GM19035 (cell line): Measurements from ENCODE around the gene CALY.

ENCODE experiments used
- ATAC-seq: cut with Tn5 transposase; IDR thresholded peaks from one replicate; pipeline ENCODE4 v1.9.1; 2021; ENCODE audit not compliant: unreplicated experiment

The CALY gene

GRCh38 chr10:133366751-133367150, 30.1 kb upstream of the CALY start:
- no peak for ATAC-seq

GRCh38 chr10:133366130-133366478, 29.4 kb upstream of the CALY start:
- ATAC-seq, result no peak

GRCh38 chr10:133365461-133366129, 28.9 kb upstream of the CALY start:
- ATAC-seq, result no peak

- no peak for ATAC-seq
Measured at GRCh38 chr10:133364645-133365431, 28.1 kb upstream of the CALY start.

- ATAC-seq, result no peak
Measured at GRCh38 chr10:133362846-133363245, 26.1 kb upstream of the CALY start.

GRCh38 chr10:133361773-133362441, 25.2 kb upstream of the CALY start:
- no peak for ATAC-seq

GRCh38 chr10:133361227-133361626, 24.5 kb upstream of the CALY start:
- no peak for ATAC-seq

GRCh38 chr10:133359972-133360610, 23.4 kb upstream of the CALY start:
- ATAC-seq, result no peak

- no peak for ATAC-seq
Measured at GRCh38 chr10:133359554-133359971, 22.9 kb upstream of the CALY start.

GRCh38 chr10:133358925-133359310, 22.2 kb upstream of the CALY start:
- no peak for ATAC-seq

GRCh38 chr10:133358162-133358924, 21.6 kb upstream of the CALY start:
- ATAC-seq, result no peak

GRCh38 chr10:133357285-133358161, 20.8 kb upstream of the CALY start, which contains the start of gene FUOM:
Gene FUOM, minus strand, starts transcription at chr10:133358019. Its CDS starts 12 bp downstream, at chr10:133358007.
- ATAC-seq, result peak; percentile 61

GRCh38 chr10:133356549-133357284, 20.0 kb upstream of the CALY start:
- ATAC-seq, result no peak

- ATAC-seq, result no peak
Measured at GRCh38 chr10:133355991-133356390, 19.3 kb upstream of the CALY start.

GRCh38 chr10:133355266-133355665, 18.6 kb upstream of the CALY start:
- no peak for ATAC-seq

- no peak for ATAC-seq
Measured at GRCh38 chr10:133354672-133355240, 18.1 kb upstream of the CALY start.

GRCh38 chr10:133353988-133354605, 17.4 kb upstream of the CALY start:
- no peak for ATAC-seq

- ATAC-seq, result no peak
Measured at GRCh38 chr10:133353202-133353959, 16.7 kb upstream of the CALY start.
